H1 (cell line): ENCODE results near the gene HS3ST5. TPM values are rescaled to one million over a fixed set of nuclear protein-coding genes. Genes with fewer than 3 reads are reported as not detected.

Source experiments
- CTCF ChIA-PET: fragments of 300-600 bp; sonication (Branson Sonifier 250); formaldehyde crosslinking; loops from one replicate; lab custom pipeline; 2021; ENCODE audit not compliant: partially characterized antibody; lab: Charles Lee
- POLR2A ChIA-PET: fragments of 300-600 bp; sonication (Branson Sonifier 250); formaldehyde crosslinking; loops from one replicate; lab custom pipeline; 2021; ENCODE audit warnings: inconsistent platforms; ENCODE audit not compliant: partially characterized antibody; lab: Charles Lee
- DNase-seq, 2 experiments: peaks; one replicate each; pipeline versions ENCODE4 v3.0.0 to v3.0.0-alpha.2; 2010 to 2022; ENCODE audit warnings: low spot score in 2 of 2, low read depth in 1 of 2, mixed read lengths in 1 of 2
- FAIRE-seq: peaks from 2 replicates; lab custom pipeline; 2011; peaks lifted over from hg19 to GRCh38; lab: Jason Lieb, UNC
- H2AFZ ChIP-seq: 2 replicates; pipeline ENCODE4 v1.8.1; 2012; ENCODE audit warnings: low read length, inconsistent platforms
- H2AK5ac ChIP-seq: 2 replicates; pipeline ENCODE4 v1.6.1; 2013; ENCODE audit warnings: low read depth, low read length
- H2BK120ac ChIP-seq: replicated peaks from 2 replicates; pipeline ENCODE3; 2013; ENCODE audit warnings: low read depth, low read length, inconsistent platforms
- H2BK12ac ChIP-seq: 2 replicates; pipeline ENCODE4 v1.6.1; 2013; ENCODE audit warnings: low read depth, low read length
- H2BK15ac ChIP-seq: 2 replicates; pipeline ENCODE4 v1.6.1; 2013; ENCODE audit warnings: low read length
- H2BK20ac ChIP-seq: 2 replicates; pipeline ENCODE4 v1.6.1; 2013; ENCODE audit warnings: low read length
- H2BK5ac ChIP-seq: 2 replicates; pipeline ENCODE4 v1.6.1; 2013; ENCODE audit warnings: low read depth, low read length
- H3K14ac ChIP-seq: 2 replicates; pipeline ENCODE4 v1.6.1; 2013; ENCODE audit warnings: inconsistent platforms; ENCODE audit not compliant: insufficient read length
- H3K18ac ChIP-seq: 2 replicates; pipeline ENCODE4 v1.6.1; 2013; ENCODE audit warnings: low read length; ENCODE audit errors: extremely low read depth
- H3K23ac ChIP-seq: 2 replicates; pipeline ENCODE4 v1.6.1; 2013; ENCODE audit warnings: inconsistent platforms; ENCODE audit not compliant: insufficient read length
- H3K23me2 ChIP-seq: 2 replicates; pipeline ENCODE4 v1.6.1; 2013; ENCODE audit warnings: low read depth, low read length
- H3K27ac ChIP-seq: 2 replicates; pipeline ENCODE4 v1.6.1; 2011; ENCODE audit warnings: low read depth, low read length, inconsistent platforms
- H3K27me3 ChIP-seq, 4 experiments: replicated peaks in 1 of 4; 1 replicate in 1 of 4; 2 replicates in 3 of 4; pipeline versions ENCODE4 v1.6.1 to v1.8.1; 2011 to 2013; ENCODE audit warnings: low read length in 3 of 4, mild to moderate bottlenecking in 3 of 4, inconsistent platforms in 2 of 4, mixed read lengths in 2 of 4, moderate library complexity in 1 of 4; ENCODE audit not compliant: control insufficient read depth in 3 of 4, insufficient read depth in 3 of 4; ENCODE audit errors: extremely low read depth in 1 of 4
- H3K36me3 ChIP-seq, 4 experiments: 2 replicates each; pipeline versions ENCODE4 v1.6.1 to v1.8.1; 2011 to 2013; ENCODE audit warnings: mild to moderate bottlenecking in 4 of 4, low read length in 3 of 4, moderate library complexity in 2 of 4, control low read depth in 1 of 4, inconsistent platforms in 1 of 4; ENCODE audit not compliant: insufficient read depth in 4 of 4, control insufficient read depth in 2 of 4
- H3K4ac ChIP-seq: replicated peaks from 2 replicates; pipeline ENCODE3; 2013; ENCODE audit warnings: low read length, low read depth, mixed read lengths, inconsistent platforms; ENCODE audit not compliant: insufficient read length
- H3K4me1 ChIP-seq, 4 experiments: replicated peaks in 1 of 4; 1 replicate in 1 of 4; 2 replicates in 3 of 4; pipeline versions ENCODE4 v1.6.1 to v1.8.1; 2011 to 2013; ENCODE audit warnings: low read length in 3 of 4, inconsistent platforms in 2 of 4, mixed read lengths in 1 of 4; ENCODE audit not compliant: insufficient read depth in 4 of 4, control insufficient read depth in 3 of 4
- H3K4me2 ChIP-seq, 2 experiments: 2 replicates each; pipeline versions ENCODE4 v1.6.1 to v1.8.1; 2011 to 2013; ENCODE audit warnings: low read depth in 2 of 2, low read length in 2 of 2, control low read depth in 1 of 2, inconsistent platforms in 1 of 2, mild to moderate bottlenecking in 1 of 2; ENCODE audit not compliant: insufficient read depth in 1 of 2
- H3K4me3 ChIP-seq, 4 experiments: fragments of 200-600, 300-600 bp in 1 of 4; sonication (generic), shearing (Covaris generic), sonication (Bioruptor Twin) in 1 of 4; 2 replicates each; pipeline versions ENCODE4 v1.5.1 to v1.8.1; 2011 to 2016; ENCODE audit warnings: low read length in 4 of 4, low read depth in 3 of 4, control low read depth in 2 of 4, inconsistent platforms in 2 of 4, mild to moderate bottlenecking in 2 of 4, mixed read lengths in 1 of 4, moderate library complexity in 1 of 4; ENCODE audit not compliant: insufficient read depth in 2 of 4; ENCODE audit errors: extremely low read depth in 1 of 4
- H3K56ac ChIP-seq: replicated peaks from 2 replicates; pipeline ENCODE3; 2013; ENCODE audit warnings: low read depth, mild to moderate bottlenecking, mixed read lengths, low read length, inconsistent platforms; ENCODE audit not compliant: insufficient read length
- H3K79me1 ChIP-seq: 2 replicates; pipeline ENCODE4 v1.6.1; 2013; ENCODE audit warnings: low read depth, low read length, control low read depth
- H3K79me2 ChIP-seq, 2 experiments: 2 replicates each; pipeline versions ENCODE4 v1.6.1 to v1.8.1; 2012 to 2013; ENCODE audit warnings: low read length in 2 of 2, mild to moderate bottlenecking in 2 of 2, inconsistent platforms in 1 of 2; ENCODE audit not compliant: insufficient read depth in 2 of 2, control insufficient read depth in 1 of 2
- H3K9ac ChIP-seq, 4 experiments: replicated peaks in 1 of 4; 1 replicate in 1 of 4; 2 replicates in 3 of 4; pipeline versions ENCODE4 v1.6.1 to v1.8.1; 2011 to 2013; ENCODE audit warnings: low read depth in 3 of 4, low read length in 3 of 4, control low read depth in 2 of 4, mild to moderate bottlenecking in 2 of 4, moderate library complexity in 2 of 4, inconsistent platforms in 1 of 4; ENCODE audit errors: extremely low read depth in 1 of 4
- H3K9me3 ChIP-seq, 2 experiments: 2 replicates each; pipeline versions ENCODE4 v1.6.1 to v1.8.1; 2012 to 2013; ENCODE audit warnings: mild to moderate bottlenecking in 2 of 2, moderate library complexity in 2 of 2, control low read depth in 1 of 2, inconsistent platforms in 1 of 2, low read depth in 1 of 2, low read length in 1 of 2, mixed read lengths in 1 of 2; ENCODE audit not compliant: insufficient read depth in 2 of 2
- H4K20me1 ChIP-seq, 2 experiments: replicated peaks in 1 of 2; 2 replicates each; pipeline versions ENCODE3 to v1.8.1; 2011 to 2013; ENCODE audit warnings: inconsistent platforms in 2 of 2, low read length in 2 of 2, mild to moderate bottlenecking in 1 of 2; ENCODE audit not compliant: insufficient read depth in 2 of 2, control insufficient read depth in 1 of 2
- H4K5ac ChIP-seq: 2 replicates; pipeline ENCODE4 v1.6.1; 2013; ENCODE audit warnings: low read length, low read depth, mixed read lengths, inconsistent platforms; ENCODE audit not compliant: insufficient read length
- H4K8ac ChIP-seq: 2 replicates; pipeline ENCODE4 v1.8.0; 2013; ENCODE audit warnings: mild to moderate bottlenecking, moderate library complexity, low read length, inconsistent platforms; ENCODE audit not compliant: insufficient read depth; ENCODE audit errors: extremely low read depth
- H4K91ac ChIP-seq: replicated peaks from 2 replicates; pipeline ENCODE3; 2013; ENCODE audit warnings: low read length, mixed read lengths, inconsistent platforms; ENCODE audit not compliant: insufficient read length
- E2F6 ChIP-seq: IDR thresholded peaks from 2 replicates; pipeline ENCODE4 v1.6.1; 2012; ENCODE audit warnings: inconsistent platforms
- POLR2AphosphoS5 ChIP-seq: IDR thresholded peaks from 2 replicates; pipeline ENCODE4 v1.6.1; 2011; ENCODE audit warnings: low read depth, low read length
- SP4 ChIP-seq: IDR thresholded peaks from 2 replicates; pipeline ENCODE4 v1.6.1; 2012; ENCODE audit warnings: low read length, inconsistent platforms
- TCF12 ChIP-seq: IDR thresholded peaks from 2 replicates; pipeline ENCODE4 v1.6.1; 2011; ENCODE audit warnings: low read depth, mild to moderate bottlenecking, low read length
- ZNF274 ChIP-seq: IDR thresholded peaks from 2 replicates; pipeline ENCODE4 v1.7.0; 2012; ENCODE audit warnings: low read length, borderline replicate concordance; ENCODE audit errors: extremely low read depth
- polyA plus RNA-seq, 7 experiments: library from polyadenylated mRNA; depleted of rRNA in 3 of 7; stranded (reverse) in 5 of 7; unstranded in 2 of 7; fragments of >200 nt in 5 of 7; fragments of 200-250 nt in 2 of 7; gene quantifications; 1 replicate in 5 of 7; 2 replicates in 1 of 7; 4 replicates in 1 of 7; pipeline versions ENCODE4 v1.2.1 to v1.2.3, GENCODE V29; 2011 to 2013; ENCODE audit warnings: missing spikeins in 2 of 7, mixed read lengths in 2 of 7
- total RNA-seq: library from RNA; stranded (reverse); fragmentation: NEBNext Ultra II Directional; extraction: Animal tissue kit (Norgen Biotek cat#: 25700); gene quantifications from 2 replicates; pipeline ENCODE4 v1.2.1, GENCODE V29; 2021

HS3ST5 gene
- total and polyA plus RNA-seq, 2 of the 8 experiments (the other 6 are each of a cell fraction or from before 2014, with no cell fraction given), result 1.2 to 9.9 TPM

GRCh38 chr6:114164207-114164606 lies 178.6 kb downstream of the HS3ST5 start:
- H3K18ac ChIP-seq, result no peak overlapping the region
- H3K27me3 ChIP-seq, result no peaks in the 10 kb centered on the region
- no peak overlapping the region for H3K14ac ChIP-seq
- no peak overlapping the region for H4K91ac ChIP-seq
- H3K27ac ChIP-seq, result no peak overlapping the region
- H2BK20ac ChIP-seq, result no peak overlapping the region
- H2BK5ac ChIP-seq, result no peak overlapping the region
- H2BK120ac ChIP-seq, result no peak overlapping the region
- no peak overlapping the region for H2AK5ac ChIP-seq
- H2BK15ac ChIP-seq, result no peak overlapping the region
- H3K4me2 ChIP-seq, result no peak overlapping the region
- ChIA-PET CTCF (no interaction called here), POLR2A (no interaction called here)
- no peak overlapping the region for H4K5ac ChIP-seq
- H2BK12ac ChIP-seq, result no peak overlapping the region
- no peak overlapping the region for H2AFZ ChIP-seq
- no peaks in the 10 kb centered on the region for H3K9me3 ChIP-seq
- H3K4me3 ChIP-seq, result no peak overlapping the region
- FAIRE-seq, result no peak
- no peaks in the 10 kb centered on the region for H3K23me2 ChIP-seq
- H3K36me3 ChIP-seq, result peaks cover 0 to 14% (median 2%) of the 10 kb centered on the region in 4 experiments; a peak in 4 of 8 replicates
- no peak overlapping the region for H3K4ac ChIP-seq
- H3K4me1 ChIP-seq, result no peaks in the 10 kb centered on the region; a peak in 1 of 7 replicates
- H3K79me2 ChIP-seq, result no peaks in the 10 kb centered on the region
- H3K9ac ChIP-seq, result no peak overlapping the region
- H4K8ac ChIP-seq, result no peak overlapping the region
- no peak for DNase-seq
- no peaks in the 10 kb centered on the region for H3K79me1 ChIP-seq
- TF ChIP-seq ZNF274 (no peak), TCF12 (no peak), POLR2AphosphoS5 (no peak), E2F6 (no peak), SP4 (no peak)
- no peaks in the 10 kb centered on the region for H4K20me1 ChIP-seq
- no peak overlapping the region for H3K23ac ChIP-seq
- no peak overlapping the region for H3K56ac ChIP-seq
